ENCODE results near the gene CYTH2.

Gene CYTH2

DNA sequence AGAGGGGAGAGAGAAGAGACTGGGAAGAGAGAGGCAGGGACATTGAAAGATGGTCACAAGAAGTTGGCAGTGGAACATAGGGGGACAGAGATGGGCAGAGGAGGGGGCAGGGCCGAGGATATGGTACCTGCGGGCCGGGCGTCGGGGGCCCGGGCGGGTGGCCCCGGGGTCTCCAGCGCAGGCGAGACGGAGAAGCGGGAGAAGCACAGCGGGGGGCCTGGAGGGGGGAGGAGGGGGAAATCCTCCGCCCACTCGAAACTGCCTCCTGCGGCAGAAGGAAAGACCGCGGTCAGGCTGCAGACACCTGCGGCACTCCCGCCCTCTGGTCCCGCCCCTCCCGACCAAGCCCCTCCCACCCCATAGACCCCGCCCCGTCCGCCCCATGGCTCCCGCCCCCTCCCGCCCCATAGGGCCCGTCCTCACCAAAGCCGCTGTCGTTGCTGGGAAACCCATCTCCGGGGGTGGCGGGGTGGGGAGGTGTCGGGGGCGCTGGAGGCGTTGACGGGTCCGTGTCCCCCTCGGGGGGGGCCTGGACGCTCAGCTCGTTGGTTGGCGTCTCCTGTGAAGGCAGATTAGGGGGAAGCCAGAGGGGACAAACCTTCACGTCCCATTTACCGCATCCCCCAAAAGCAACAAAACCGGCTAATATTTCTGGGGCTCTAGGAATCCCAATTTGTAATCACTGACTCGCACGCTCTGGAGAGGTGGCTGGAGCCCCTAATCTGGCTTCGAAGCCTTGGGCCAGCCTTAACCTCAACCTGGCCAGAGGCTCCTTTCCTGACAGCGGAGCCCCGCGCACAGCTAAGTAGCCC is 22.0 kb downstream of the CYTH2 start:
- no peak for DNase-seq (ENCODE audit: low read depth in 1 of 2, low spot score in 1 of 2)
- H3K27ac ChIP-seq (replicated peaks) = no peak overlapping the region
- no peak for TF ChIP-seq GABPA (IDR thresholded peaks at IDR 0.05; ENCODE audit: low read depth)
- TF ChIP-seq, protein P1, sequence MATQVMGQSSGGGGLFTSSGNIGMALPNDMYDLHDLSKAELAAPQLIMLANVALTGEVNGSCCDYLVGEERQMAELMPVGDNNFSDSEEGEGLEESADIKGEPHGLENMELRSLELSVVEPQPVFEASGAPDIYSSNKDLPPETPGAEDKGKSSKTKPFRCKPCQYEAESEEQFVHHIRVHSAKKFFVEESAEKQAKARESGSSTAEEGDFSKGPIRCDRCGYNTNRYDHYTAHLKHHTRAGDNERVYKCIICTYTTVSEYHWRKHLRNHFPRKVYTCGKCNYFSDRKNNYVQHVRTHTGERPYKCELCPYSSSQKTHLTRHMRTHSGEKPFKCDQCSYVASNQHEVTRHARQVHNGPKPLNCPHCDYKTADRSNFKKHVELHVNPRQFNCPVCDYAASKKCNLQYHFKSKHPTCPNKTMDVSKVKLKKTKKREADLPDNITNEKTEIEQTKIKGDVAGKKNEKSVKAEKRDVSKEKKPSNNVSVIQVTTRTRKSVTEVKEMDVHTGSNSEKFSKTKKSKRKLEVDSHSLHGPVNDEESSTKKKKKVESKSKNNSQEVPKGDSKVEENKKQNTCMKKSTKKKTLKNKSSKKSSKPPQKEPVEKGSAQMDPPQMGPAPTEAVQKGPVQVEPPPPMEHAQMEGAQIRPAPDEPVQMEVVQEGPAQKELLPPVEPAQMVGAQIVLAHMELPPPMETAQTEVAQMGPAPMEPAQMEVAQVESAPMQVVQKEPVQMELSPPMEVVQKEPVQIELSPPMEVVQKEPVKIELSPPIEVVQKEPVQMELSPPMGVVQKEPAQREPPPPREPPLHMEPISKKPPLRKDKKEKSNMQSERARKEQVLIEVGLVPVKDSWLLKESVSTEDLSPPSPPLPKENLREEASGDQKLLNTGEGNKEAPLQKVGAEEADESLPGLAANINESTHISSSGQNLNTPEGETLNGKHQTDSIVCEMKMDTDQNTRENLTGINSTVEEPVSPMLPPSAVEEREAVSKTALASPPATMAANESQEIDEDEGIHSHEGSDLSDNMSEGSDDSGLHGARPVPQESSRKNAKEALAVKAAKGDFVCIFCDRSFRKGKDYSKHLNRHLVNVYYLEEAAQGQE (IDR thresholded peaks at IDR 0.05; ENCODE audit: insufficient replicate concordance, low read depth) = no peak
- TF ChIP-seq POLR2AphosphoS5 (IDR thresholded peaks at IDR 0.05; ENCODE audit: low read depth) = no peak
- no peak for TF ChIP-seq SPI1 (IDR thresholded peaks at IDR 0.05; ENCODE audit: borderline replicate concordance, low read depth)
- TF ChIP-seq, protein P2, sequence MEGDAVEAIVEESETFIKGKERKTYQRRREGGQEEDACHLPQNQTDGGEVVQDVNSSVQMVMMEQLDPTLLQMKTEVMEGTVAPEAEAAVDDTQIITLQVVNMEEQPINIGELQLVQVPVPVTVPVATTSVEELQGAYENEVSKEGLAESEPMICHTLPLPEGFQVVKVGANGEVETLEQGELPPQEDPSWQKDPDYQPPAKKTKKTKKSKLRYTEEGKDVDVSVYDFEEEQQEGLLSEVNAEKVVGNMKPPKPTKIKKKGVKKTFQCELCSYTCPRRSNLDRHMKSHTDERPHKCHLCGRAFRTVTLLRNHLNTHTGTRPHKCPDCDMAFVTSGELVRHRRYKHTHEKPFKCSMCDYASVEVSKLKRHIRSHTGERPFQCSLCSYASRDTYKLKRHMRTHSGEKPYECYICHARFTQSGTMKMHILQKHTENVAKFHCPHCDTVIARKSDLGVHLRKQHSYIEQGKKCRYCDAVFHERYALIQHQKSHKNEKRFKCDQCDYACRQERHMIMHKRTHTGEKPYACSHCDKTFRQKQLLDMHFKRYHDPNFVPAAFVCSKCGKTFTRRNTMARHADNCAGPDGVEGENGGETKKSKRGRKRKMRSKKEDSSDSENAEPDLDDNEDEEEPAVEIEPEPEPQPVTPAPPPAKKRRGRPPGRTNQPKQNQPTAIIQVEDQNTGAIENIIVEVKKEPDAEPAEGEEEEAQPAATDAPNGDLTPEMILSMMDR (IDR thresholded peaks at IDR 0.05; ENCODE audit: insufficient read depth, low read length) = no peak

DNA sequence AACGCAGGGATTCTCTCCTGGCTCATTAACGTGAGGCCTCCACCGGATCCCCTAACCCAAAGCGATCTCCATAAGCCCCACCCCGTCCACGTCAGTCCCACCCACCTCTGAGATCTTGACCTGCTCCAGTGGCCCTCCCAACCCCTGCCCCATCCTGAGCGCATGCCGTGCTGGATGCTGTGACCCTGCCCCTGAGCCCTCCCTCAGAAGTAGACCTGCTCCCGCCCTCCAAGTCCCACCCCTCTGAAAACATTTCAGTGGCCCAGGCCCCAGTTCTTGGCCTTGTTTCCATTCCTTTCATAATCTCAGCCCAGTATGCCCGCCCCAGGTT is 22.6 kb downstream of the CYTH2 start:
- TF ChIP-seq, protein P1 (IDR thresholded peaks at IDR 0.05; ENCODE audit: insufficient replicate concordance, low read depth) = no peak
- TF ChIP-seq POLR2AphosphoS5 (IDR thresholded peaks at IDR 0.05; ENCODE audit: low read depth) (no peak), GABPA (IDR thresholded peaks at IDR 0.05; ENCODE audit: low read depth) (no peak), SPI1 (IDR thresholded peaks at IDR 0.05; ENCODE audit: borderline replicate concordance, low read depth) (no peak)
- TF ChIP-seq, protein P2 (IDR thresholded peaks at IDR 0.05; ENCODE audit: insufficient read depth, low read length) = no peak
- DNase-seq (ENCODE audit: low read depth in 1 of 2, low spot score in 1 of 2) = no peak
- Histone ChIP-seq H3K4me3 (replicated peaks; ENCODE audit: insufficient read depth, low read length) (no peak overlapping the region), H3K27ac (replicated peaks) (no peak overlapping the region), H3K27me3 (ENCODE audit: insufficient read depth, poor library complexity, severe bottlenecking) (peaks cover 42% of the 10 kb centered on the region)

More for the DNA sequence above, 22.0 kb downstream of the CYTH2 start:
- H3K27me3 ChIP-seq (ENCODE audit: insufficient read depth, poor library complexity, severe bottlenecking) = peaks cover 42% of the 10 kb centered on the region
- no peak overlapping the region for H3K4me3 ChIP-seq (replicated peaks; ENCODE audit: insufficient read depth, low read length)

GRCh38 chr19:48492925-48493717 is 24.0 kb downstream of the CYTH2 start:
- peaks cover 47% of the 10 kb centered on the region for H3K27me3 ChIP-seq (ENCODE audit: insufficient read depth, poor library complexity, severe bottlenecking)
- H3K4me3 ChIP-seq (replicated peaks; ENCODE audit: insufficient read depth, low read length) = peak overlapping the region; percentile 46
- no peak for TF ChIP-seq GABPA (IDR thresholded peaks at IDR 0.05; ENCODE audit: low read depth)
- TF ChIP-seq, protein P2 (IDR thresholded peaks at IDR 0.05; ENCODE audit: insufficient read depth, low read length) = no peak
- no peak overlapping the region for H3K27ac ChIP-seq (replicated peaks)
- DNase-seq (ENCODE audit: low read depth in 1 of 2, low spot score in 1 of 2) = peak; percentile 76 to 84
